H1 (cell line): ENCODE results near the gene FOXP4. TPM values are rescaled to one million over a fixed set of nuclear protein-coding genes. Genes with fewer than 3 reads are reported as not detected.

Experiments
- CTCF ChIA-PET: fragments of 300-600 bp; sonication (Branson Sonifier 250); formaldehyde crosslinking; loops from one replicate; lab custom pipeline; 2021; ENCODE audit not compliant: partially characterized antibody; lab: Charles Lee
- POLR2A ChIA-PET: fragments of 300-600 bp; sonication (Branson Sonifier 250); formaldehyde crosslinking; loops from one replicate; lab custom pipeline; 2021; ENCODE audit warnings: inconsistent platforms; ENCODE audit not compliant: partially characterized antibody; lab: Charles Lee
- DNase-seq, 2 experiments: peaks; one replicate each; pipeline versions ENCODE4 v3.0.0 to v3.0.0-alpha.2; 2010 to 2022; ENCODE audit warnings: low spot score in 2 of 2, low read depth in 1 of 2, mixed read lengths in 1 of 2
- FAIRE-seq: peaks from 2 replicates; lab custom pipeline; 2011; peaks lifted over from hg19 to GRCh38; lab: Jason Lieb, UNC
- H2AFZ ChIP-seq: 2 replicates; pipeline ENCODE4 v1.8.1; 2012; ENCODE audit warnings: low read length, inconsistent platforms
- H2AK5ac ChIP-seq: 2 replicates; pipeline ENCODE4 v1.6.1; 2013; ENCODE audit warnings: low read depth, low read length
- H2BK120ac ChIP-seq: replicated peaks from 2 replicates; pipeline ENCODE3; 2013; ENCODE audit warnings: low read depth, low read length, inconsistent platforms
- H2BK12ac ChIP-seq: 2 replicates; pipeline ENCODE4 v1.6.1; 2013; ENCODE audit warnings: low read depth, low read length
- H2BK15ac ChIP-seq: 2 replicates; pipeline ENCODE4 v1.6.1; 2013; ENCODE audit warnings: low read length
- H2BK20ac ChIP-seq: 2 replicates; pipeline ENCODE4 v1.6.1; 2013; ENCODE audit warnings: low read length
- H2BK5ac ChIP-seq: 2 replicates; pipeline ENCODE4 v1.6.1; 2013; ENCODE audit warnings: low read depth, low read length
- H3K14ac ChIP-seq: 2 replicates; pipeline ENCODE4 v1.6.1; 2013; ENCODE audit warnings: inconsistent platforms; ENCODE audit not compliant: insufficient read length
- H3K18ac ChIP-seq: 2 replicates; pipeline ENCODE4 v1.6.1; 2013; ENCODE audit warnings: low read length; ENCODE audit errors: extremely low read depth
- H3K23ac ChIP-seq: 2 replicates; pipeline ENCODE4 v1.6.1; 2013; ENCODE audit warnings: inconsistent platforms; ENCODE audit not compliant: insufficient read length
- H3K23me2 ChIP-seq: 2 replicates; pipeline ENCODE4 v1.6.1; 2013; ENCODE audit warnings: low read depth, low read length
- H3K27ac ChIP-seq: 2 replicates; pipeline ENCODE4 v1.6.1; 2011; ENCODE audit warnings: low read depth, low read length, inconsistent platforms
- H3K27me3 ChIP-seq, 4 experiments: replicated peaks in 1 of 4; 1 replicate in 1 of 4; 2 replicates in 3 of 4; pipeline versions ENCODE4 v1.6.1 to v1.8.1; 2011 to 2013; ENCODE audit warnings: low read length in 3 of 4, mild to moderate bottlenecking in 3 of 4, inconsistent platforms in 2 of 4, mixed read lengths in 2 of 4, moderate library complexity in 1 of 4; ENCODE audit not compliant: control insufficient read depth in 3 of 4, insufficient read depth in 3 of 4; ENCODE audit errors: extremely low read depth in 1 of 4
- H3K36me3 ChIP-seq, 4 experiments: 2 replicates each; pipeline versions ENCODE4 v1.6.1 to v1.8.1; 2011 to 2013; ENCODE audit warnings: mild to moderate bottlenecking in 4 of 4, low read length in 3 of 4, moderate library complexity in 2 of 4, control low read depth in 1 of 4, inconsistent platforms in 1 of 4; ENCODE audit not compliant: insufficient read depth in 4 of 4, control insufficient read depth in 2 of 4
- H3K4ac ChIP-seq: replicated peaks from 2 replicates; pipeline ENCODE3; 2013; ENCODE audit warnings: low read length, low read depth, mixed read lengths, inconsistent platforms; ENCODE audit not compliant: insufficient read length
- H3K4me1 ChIP-seq, 4 experiments: replicated peaks in 1 of 4; 1 replicate in 1 of 4; 2 replicates in 3 of 4; pipeline versions ENCODE4 v1.6.1 to v1.8.1; 2011 to 2013; ENCODE audit warnings: low read length in 3 of 4, inconsistent platforms in 2 of 4, mixed read lengths in 1 of 4; ENCODE audit not compliant: insufficient read depth in 4 of 4, control insufficient read depth in 3 of 4
- H3K4me2 ChIP-seq, 2 experiments: 2 replicates each; pipeline versions ENCODE4 v1.6.1 to v1.8.1; 2011 to 2013; ENCODE audit warnings: low read depth in 2 of 2, low read length in 2 of 2, control low read depth in 1 of 2, inconsistent platforms in 1 of 2, mild to moderate bottlenecking in 1 of 2; ENCODE audit not compliant: insufficient read depth in 1 of 2
- H3K4me3 ChIP-seq, 4 experiments: fragments of 200-600, 300-600 bp in 1 of 4; sonication (generic), shearing (Covaris generic), sonication (Bioruptor Twin) in 1 of 4; 2 replicates each; pipeline versions ENCODE4 v1.5.1 to v1.8.1; 2011 to 2016; ENCODE audit warnings: low read length in 4 of 4, low read depth in 3 of 4, control low read depth in 2 of 4, inconsistent platforms in 2 of 4, mild to moderate bottlenecking in 2 of 4, mixed read lengths in 1 of 4, moderate library complexity in 1 of 4; ENCODE audit not compliant: insufficient read depth in 2 of 4; ENCODE audit errors: extremely low read depth in 1 of 4
- H3K56ac ChIP-seq: replicated peaks from 2 replicates; pipeline ENCODE3; 2013; ENCODE audit warnings: low read depth, mild to moderate bottlenecking, mixed read lengths, low read length, inconsistent platforms; ENCODE audit not compliant: insufficient read length
- H3K79me1 ChIP-seq: 2 replicates; pipeline ENCODE4 v1.6.1; 2013; ENCODE audit warnings: low read depth, low read length, control low read depth
- H3K79me2 ChIP-seq, 2 experiments: 2 replicates each; pipeline versions ENCODE4 v1.6.1 to v1.8.1; 2012 to 2013; ENCODE audit warnings: low read length in 2 of 2, mild to moderate bottlenecking in 2 of 2, inconsistent platforms in 1 of 2; ENCODE audit not compliant: insufficient read depth in 2 of 2, control insufficient read depth in 1 of 2
- H3K9ac ChIP-seq, 4 experiments: replicated peaks in 1 of 4; 1 replicate in 1 of 4; 2 replicates in 3 of 4; pipeline versions ENCODE4 v1.6.1 to v1.8.1; 2011 to 2013; ENCODE audit warnings: low read depth in 3 of 4, low read length in 3 of 4, control low read depth in 2 of 4, mild to moderate bottlenecking in 2 of 4, moderate library complexity in 2 of 4, inconsistent platforms in 1 of 4; ENCODE audit errors: extremely low read depth in 1 of 4
- H3K9me3 ChIP-seq, 2 experiments: 2 replicates each; pipeline versions ENCODE4 v1.6.1 to v1.8.1; 2012 to 2013; ENCODE audit warnings: mild to moderate bottlenecking in 2 of 2, moderate library complexity in 2 of 2, control low read depth in 1 of 2, inconsistent platforms in 1 of 2, low read depth in 1 of 2, low read length in 1 of 2, mixed read lengths in 1 of 2; ENCODE audit not compliant: insufficient read depth in 2 of 2
- H4K20me1 ChIP-seq, 2 experiments: replicated peaks in 1 of 2; 2 replicates each; pipeline versions ENCODE3 to v1.8.1; 2011 to 2013; ENCODE audit warnings: inconsistent platforms in 2 of 2, low read length in 2 of 2, mild to moderate bottlenecking in 1 of 2; ENCODE audit not compliant: insufficient read depth in 2 of 2, control insufficient read depth in 1 of 2
- H4K5ac ChIP-seq: 2 replicates; pipeline ENCODE4 v1.6.1; 2013; ENCODE audit warnings: low read length, low read depth, mixed read lengths, inconsistent platforms; ENCODE audit not compliant: insufficient read length
- H4K8ac ChIP-seq: 2 replicates; pipeline ENCODE4 v1.8.0; 2013; ENCODE audit warnings: mild to moderate bottlenecking, moderate library complexity, low read length, inconsistent platforms; ENCODE audit not compliant: insufficient read depth; ENCODE audit errors: extremely low read depth
- H4K91ac ChIP-seq: replicated peaks from 2 replicates; pipeline ENCODE3; 2013; ENCODE audit warnings: low read length, mixed read lengths, inconsistent platforms; ENCODE audit not compliant: insufficient read length
- BRCA1 ChIP-seq: IDR thresholded peaks from 2 replicates; pipeline ENCODE4 v1.6.1; 2012; ENCODE audit warnings: low read depth, low read length, improper control_type of control experiment
- E2F6 ChIP-seq: IDR thresholded peaks from 2 replicates; pipeline ENCODE4 v1.6.1; 2012; ENCODE audit warnings: inconsistent platforms
- GTF2F1 ChIP-seq: IDR thresholded peaks from 2 replicates; pipeline ENCODE4 v1.6.1; 2012; ENCODE audit warnings: low read depth, low read length, improper control_type of control experiment, borderline replicate concordance
- POLR2A ChIP-seq, 2 experiments: IDR thresholded peaks; 1 replicate in 1 of 2; 2 replicates in 1 of 2; pipeline ENCODE4 v1.6.1; 2011; ENCODE audit warnings: low read depth in 2 of 2, low read length in 2 of 2, mild to moderate bottlenecking in 2 of 2; ENCODE audit errors: control extremely low read depth in 1 of 2
- POU5F1 ChIP-seq: IDR thresholded peaks from 2 replicates; pipeline ENCODE4 v1.6.1; 2011; ENCODE audit warnings: low read depth, mild to moderate bottlenecking, low read length, moderate library complexity
- RFX5 ChIP-seq: IDR thresholded peaks from 2 replicates; pipeline ENCODE4 v1.6.1; 2011; ENCODE audit warnings: low read depth, low read length, improper control_type of control experiment, borderline replicate concordance
- TEAD4 ChIP-seq: IDR thresholded peaks from 2 replicates; pipeline ENCODE4 v1.6.1; 2012; ENCODE audit warnings: low read depth, low read length, inconsistent platforms, mixed read lengths
- WGBS, 2 experiments: shearing (Covaris generic) in 1 of 2; methylation state at CpG; one replicate each; pipeline versions ENCODE4 v1.1.6 to v1.1.7; 2013 to 2015; ENCODE audit warnings: low lambda C conversion rate in 2 of 2, mixed read lengths in 2 of 2, inconsistent platforms in 1 of 2, low coverage in 1 of 2, missing lambda C conversion rate in 1 of 2; ENCODE audit not compliant: insufficient replicate concordance in 2 of 2, insufficient coverage in 1 of 2, insufficient read length in 1 of 2; ENCODE audit errors: extremely low coverage in 1 of 2, missing lambda C conversion rate in 1 of 2; 5-methylcytosine and 5-hydroxymethylcytosine counted together
- polyA plus RNA-seq, 7 experiments: library from polyadenylated mRNA; depleted of rRNA in 3 of 7; stranded (reverse) in 5 of 7; unstranded in 2 of 7; fragments of >200 nt in 5 of 7; fragments of 200-250 nt in 2 of 7; gene quantifications; 1 replicate in 5 of 7; 2 replicates in 1 of 7; 4 replicates in 1 of 7; pipeline versions ENCODE4 v1.2.1 to v1.2.3, GENCODE V29; 2011 to 2013; ENCODE audit warnings: missing spikeins in 2 of 7, mixed read lengths in 2 of 7
- total RNA-seq: library from RNA; stranded (reverse); fragmentation: NEBNext Ultra II Directional; extraction: Animal tissue kit (Norgen Biotek cat#: 25700); gene quantifications from 2 replicates; pipeline ENCODE4 v1.2.1, GENCODE V29; 2021

Gene FOXP4
- total and polyA plus RNA-seq, 2 of the 8 experiments (the other 6 are each of a cell fraction or from before 2014, with no cell fraction given), result 4.8 to 13.3 TPM

- Histone ChIP-seq H2BK15ac (0 out of 2 replicates have a peak overlapping the region, but pooled peaks have one; percentile 2), H2BK20ac (peak overlapping the region; percentile 80), H3K23me2 (no peaks in the 10 kb centered on the region), H4K5ac (no peak overlapping the region), H3K79me1 (no peaks in the 10 kb centered on the region), H3K56ac (no peak overlapping the region), H3K14ac (no peak overlapping the region), H2BK5ac (no peak overlapping the region), H4K8ac (no peak overlapping the region), H2AK5ac (peak overlapping the region; percentile 44; the same call in 1 of the 2 replicates), H3K27me3 (no peaks in the 10 kb centered on the region), H3K4me2 (no peak overlapping the region), H2BK12ac (peak overlapping the region; percentile 68; the same call in 1 of the 2 replicates), H4K91ac (no peak overlapping the region), H3K4me1 (peaks cover 0 to 32% (median 17%) of the 10 kb centered on the region in 4 experiments; a peak in 6 of 7 replicates), H2AFZ (no peak overlapping the region), H3K9ac (no peak overlapping the region), H3K4me3 (no peak overlapping the region)
- DNase-seq, result no peak
- FAIRE-seq, result no peak
- ChIA-PET POLR2A (interaction anchor here (0.6 to 1.8 kb wide), 8 partner anchors 14 to 821 kb away, joined by 3 to 6 read pairs (median 4); partner anchors contain the start of gene MDFI), CTCF (interaction anchor here (0.7 to 27.7 kb wide), 19 partner anchors 9 to 230 kb away, joined by 3 to 361 read pairs (median 5); no protein-coding TSS in a partner anchor)
- TF ChIP-seq E2F6 (no peak), BRCA1 (no peak), POLR2A (IDR thresholded peaks at IDR 0.05; ENCODE audit: control extremely low read depth in 1 of 2, low read depth in 2 of 2, low read length in 2 of 2) (no peak), GTF2F1 (no peak), RFX5 (no peak), POU5F1 (no peak), TEAD4 (no peak)
- TF ChIP-seq, all 59 proteins: peak for 0
- Histone ChIP-seq H2BK120ac (no peak overlapping the region), H4K20me1 (peaks cover 0 to 2% of the 10 kb centered on the region in 2 experiments), H3K27ac (no peak overlapping the region), H3K4ac (no peak overlapping the region), H3K23ac (no peak overlapping the region), H3K9me3 (no peaks in the 10 kb centered on the region), H3K79me2 (no peaks in the 10 kb centered on the region), H3K18ac (peak overlapping the region; percentile 48), H3K36me3 (no peaks in the 10 kb centered on the region)
- 72% methylated on average over 22 of the region's 22 CpGs; no CpG with 5 or more reads in 1 of the 2 experiments for WGBS, 2 experiments
These were observed 54.5 kb downstream of the FOXP4 start for GRCh38 chr6:41600499-41601247.
